Keratinocyte (primary cell): ENCODE measurements around the gene DTYMK. TPM values are rescaled to one million over a fixed set of nuclear protein-coding genes. Genes with fewer than 3 reads are reported as not detected.

ENCODE experiments used
- DNase-seq: peaks from one replicate; pipeline ENCODE4 v3.0.0-alpha.2; 2011; ENCODE audit warnings: low read depth, missing footprints, low spot score
- FAIRE-seq: peaks from 2 replicates; lab custom pipeline; 2011; peaks lifted over from hg19 to GRCh38; lab: Jason Lieb, UNC
- H2AFZ ChIP-seq: 2 replicates; pipeline ENCODE4 v1.6.0; 2012; ENCODE audit warnings: low read length, control low read depth, inconsistent platforms; ENCODE audit not compliant: control insufficient read depth
- H3K27ac ChIP-seq: 2 replicates; pipeline ENCODE4 v1.5.1; 2011; ENCODE audit warnings: low read length; ENCODE audit not compliant: control insufficient read depth, insufficient read depth
- H3K27me3 ChIP-seq: 3 replicates; pipeline ENCODE4 v1.6.0; 2011; ENCODE audit warnings: low read length; ENCODE audit not compliant: control insufficient read depth, insufficient read depth; ENCODE audit errors: extremely low read depth
- H3K36me3 ChIP-seq, 2 experiments: 2 replicates in 1 of 2; 3 replicates in 1 of 2; pipeline ENCODE4 v1.5.1; 2011; ENCODE audit warnings: low read length in 2 of 2, mild to moderate bottlenecking in 1 of 2; ENCODE audit not compliant: control insufficient read depth in 2 of 2, insufficient read depth in 2 of 2; ENCODE audit errors: extremely low read depth in 1 of 2
- H3K4me1 ChIP-seq: 3 replicates; pipeline ENCODE4 v1.5.1; 2011; ENCODE audit warnings: low read length; ENCODE audit not compliant: control insufficient read depth, insufficient read depth; ENCODE audit errors: extremely low read depth
- H3K4me2 ChIP-seq: 3 replicates; pipeline ENCODE4 v1.6.0; 2011; ENCODE audit warnings: low read depth, low read length; ENCODE audit not compliant: control insufficient read depth, insufficient read depth; ENCODE audit errors: extremely low read depth
- H3K4me3 ChIP-seq, 3 experiments: fragments of 200-600 bp in 1 of 3; sonication (generic) in 1 of 3; 2 replicates in 2 of 3; 3 replicates in 1 of 3; pipeline ENCODE4 v1.5.1; 2011 to 2016; ENCODE audit warnings: low read length in 3 of 3, mild to moderate bottlenecking in 3 of 3, control low read depth in 2 of 3, inconsistent platforms in 1 of 3, low read depth in 1 of 3, mixed read lengths in 1 of 3, mixed run types in 1 of 3, moderate library complexity in 1 of 3; ENCODE audit not compliant: control insufficient read depth in 2 of 3, insufficient read depth in 2 of 3; ENCODE audit errors: extremely low read depth in 1 of 3
- H3K79me2 ChIP-seq: 2 replicates; pipeline ENCODE4 v1.6.0; 2012; ENCODE audit warnings: low read length; ENCODE audit not compliant: control insufficient read depth, insufficient read depth
- H3K9ac ChIP-seq: 3 replicates; pipeline ENCODE4 v1.6.0; 2011; ENCODE audit warnings: low read length; ENCODE audit not compliant: control insufficient read depth, insufficient read depth; ENCODE audit errors: extremely low read depth
- H3K9me1 ChIP-seq: 3 replicates; pipeline ENCODE4 v1.6.0; 2011; ENCODE audit warnings: low read length; ENCODE audit not compliant: control insufficient read depth, insufficient read depth; ENCODE audit errors: extremely low read depth
- H3K9me3 ChIP-seq: 2 replicates; pipeline ENCODE4 v1.5.1; 2012; ENCODE audit warnings: low read depth, low read length; ENCODE audit not compliant: control insufficient read depth
- H4K20me1 ChIP-seq: 3 replicates; pipeline ENCODE4 v1.6.0; 2011; ENCODE audit warnings: low read length; ENCODE audit not compliant: control insufficient read depth, insufficient read depth; ENCODE audit errors: extremely low read depth
- CTCF ChIP-seq, 3 experiments: IDR thresholded peaks in 1 of 3; conservative IDR thresholded peaks in 1 of 3; optimal IDR thresholded peaks in 1 of 3; 2 replicates in 2 of 3; 3 replicates in 1 of 3; pipeline versions ENCODE3 to v1.5.1; 2011; ENCODE audit warnings: low read length in 3 of 3, mild to moderate bottlenecking in 3 of 3, moderate library complexity in 2 of 3, control low read depth in 1 of 3, inconsistent platforms in 1 of 3; ENCODE audit not compliant: insufficient read depth in 2 of 3; ENCODE audit errors: extremely low read depth in 1 of 3
- EZH2 ChIP-seq: IDR thresholded peaks from one replicate; pipeline ENCODE4 v1.6.1; 2012; ENCODE audit warnings: inconsistent platforms, mild to moderate bottlenecking, low read length, moderate library complexity
- dilution Hi-C: fragments of 300-500 bp; cut with MboI; formaldehyde crosslinking; loops from one replicate; pipeline ENCODE4 v1.7.0; 2020; ENCODE audit warnings: low sequenced_read_pairs; ENCODE audit not compliant: extremely low pct_ligation_motif_present
- polyA plus RNA-seq, 5 experiments: library from polyadenylated mRNA; depleted of rRNA in 3 of 5; stranded (reverse) in 3 of 5; stranded (forward) in 1 of 5; unstranded in 1 of 5; fragments of >200 nt; gene quantifications; 1 replicate in 1 of 5; 2 replicates in 3 of 5; 3 replicates in 1 of 5; pipeline versions ENCODE4 v1.2.1 to v1.2.3, GENCODE V29; 2011 to 2012; ENCODE audit warnings: missing spikeins in 2 of 5, low read depth in 1 of 5, low replicate concordance in 1 of 5

The DTYMK gene
- polyA plus RNA-seq, 1 donor (not counting 4 experiments of a cell fraction or from before 2014, with no cell fraction given) = 31.6 TPM

DNA sequence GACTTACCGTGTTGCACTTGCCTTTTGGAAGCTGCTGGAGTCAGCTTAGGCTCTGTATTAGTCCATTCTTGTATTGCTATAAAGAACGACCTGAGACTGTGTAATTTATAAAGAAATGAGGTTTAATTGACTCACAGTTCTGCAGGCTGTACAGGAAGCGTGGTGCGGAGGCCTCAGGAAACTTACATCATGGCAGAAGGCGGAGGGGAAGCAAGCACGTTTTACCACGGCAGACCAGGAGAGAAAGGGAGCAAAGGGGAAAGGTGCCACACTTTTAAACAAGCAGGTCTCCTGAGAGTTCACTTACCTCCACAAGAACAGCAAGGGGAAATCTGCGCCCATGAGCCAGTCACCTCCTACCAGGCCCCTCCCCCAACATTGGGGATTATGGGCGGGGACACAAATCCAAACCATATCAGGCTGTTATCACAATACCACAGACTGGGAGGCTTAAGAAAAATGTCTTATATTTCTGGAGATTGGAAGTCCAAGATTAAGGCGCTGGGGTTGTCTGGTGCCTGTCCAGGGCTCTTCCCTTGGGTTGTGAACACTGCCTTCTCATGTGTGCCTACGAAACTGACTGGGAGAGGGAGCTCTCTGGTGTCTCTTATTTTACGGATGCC is 44.2 kb upstream of the DTYMK start:
- no peak overlapping the region for H2AFZ ChIP-seq
- H3K79me2 ChIP-seq = no peaks in the 10 kb centered on the region
- H3K27me3 ChIP-seq = no peaks in the 10 kb centered on the region
- H3K36me3 ChIP-seq = no peaks in the 10 kb centered on the region
- H4K20me1 ChIP-seq = no peaks in the 10 kb centered on the region
- dilution Hi-C loops = no loop called here
- H3K9me1 ChIP-seq = peaks cover 2% of the 10 kb centered on the region
- H3K4me1 ChIP-seq = peaks cover 17% of the 10 kb centered on the region
- DNase-seq (no peak), FAIRE-seq (no peak)
- H3K4me2 ChIP-seq = no peak overlapping the region
- TF ChIP-seq CTCF (optimal IDR thresholded peaks at IDR 0.05 in 1 of 3, IDR thresholded peaks at IDR 0.05 in 1 of 3, conservative IDR thresholded peaks at IDR 0.05 in 1 of 3; ENCODE audit: extremely low read depth in 1 of 3, insufficient read depth in 2 of 3, low read length in 3 of 3) = no peak
- no peak for TF ChIP-seq EZH2
- no peak overlapping the region for H3K4me3 ChIP-seq
- no peaks in the 10 kb centered on the region for H3K9me3 ChIP-seq
- H3K27ac ChIP-seq = no peak overlapping the region
- no peak overlapping the region for H3K9ac ChIP-seq

- Histone ChIP-seq H3K27ac (no peak overlapping the region), H3K4me3 (no peak overlapping the region), H3K79me2 (no peaks in the 10 kb centered on the region), H3K4me1 (peaks cover 13% of the 10 kb centered on the region), H3K9me3 (no peaks in the 10 kb centered on the region), H2AFZ (no peak overlapping the region), H3K9me1 (peaks cover 2% of the 10 kb centered on the region), H3K27me3 (no peaks in the 10 kb centered on the region), H3K36me3 (no peaks in the 10 kb centered on the region), H3K9ac (no peak overlapping the region), H4K20me1 (no peaks in the 10 kb centered on the region), H3K4me2 (no peak overlapping the region)
- no peak for DNase-seq
- TF ChIP-seq EZH2 = no peak
- no peak for TF ChIP-seq CTCF (optimal IDR thresholded peaks at IDR 0.05 in 1 of 3, IDR thresholded peaks at IDR 0.05 in 1 of 3, conservative IDR thresholded peaks at IDR 0.05 in 1 of 3; ENCODE audit: extremely low read depth in 1 of 3, insufficient read depth in 2 of 3, low read length in 3 of 3)
- no peak for FAIRE-seq
- dilution Hi-C loops = no loop called here
These were observed 43.3 kb upstream of the DTYMK start for GRCh38 chr2:241729868-241730267.
